Transverse colon (tissue), 4 donors: ENCODE data around the gene DHCR7.

Experiments
- EP300 ChIP-seq: sonication (generic); formaldehyde crosslinking; IDR thresholded peaks from one replicate; pipeline ENCODE4 v1.6.1; 2017; ENCODE audit warnings: antibody characterized with exemption, low read depth
- POLR2A ChIP-seq: fragments of 450-650 bp; IDR thresholded peaks from one replicate; pipeline ENCODE4 v1.6.1; 2016; ENCODE audit warnings: antibody characterized with exemption, mild to moderate bottlenecking, moderate library complexity
- POLR2AphosphoS5 ChIP-seq, 3 donors: sonication (generic); formaldehyde crosslinking; IDR thresholded peaks; one replicate each; pipeline ENCODE4 v1.6.1; 2016; ENCODE audit warnings: antibody characterized with exemption in 3 of 3
- TF ChIP-seq, protein P1 (sequence below), 5 experiments: fragments of 200-600 bp in 3 of 5; fragments of 450-650 bp in 2 of 5; sonication (generic) in 3 of 5; IDR thresholded peaks; 1 replicate in 2 of 5; 2 replicates in 3 of 5; pipeline ENCODE4 v1.5.1; 2016 to 2017; ENCODE audit warnings: antibody characterized with exemption in 5 of 5, inconsistent platforms in 3 of 5, mild to moderate bottlenecking in 2 of 5, moderate library complexity in 1 of 5

DNA sequence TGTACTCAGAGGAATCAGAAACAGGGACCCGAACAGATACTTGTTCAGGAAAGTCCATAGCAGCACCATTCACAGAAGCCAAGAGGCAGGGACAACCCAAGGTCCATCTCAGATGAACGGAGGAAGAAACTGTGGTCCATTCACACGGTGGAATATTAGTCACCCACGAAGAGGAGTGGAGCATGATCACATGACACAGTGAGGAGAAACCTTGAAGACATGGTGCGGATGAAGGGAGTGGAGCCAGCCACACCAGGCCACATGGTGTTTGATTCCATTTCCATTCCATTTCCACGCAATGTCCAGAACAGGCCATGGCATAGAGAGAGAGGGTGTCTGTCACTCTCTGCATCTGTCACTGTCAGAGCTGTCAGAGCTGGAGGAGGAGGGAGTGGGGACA, 35.5 kb upstream of the DHCR7 start:
- TF ChIP-seq, protein P1, sequence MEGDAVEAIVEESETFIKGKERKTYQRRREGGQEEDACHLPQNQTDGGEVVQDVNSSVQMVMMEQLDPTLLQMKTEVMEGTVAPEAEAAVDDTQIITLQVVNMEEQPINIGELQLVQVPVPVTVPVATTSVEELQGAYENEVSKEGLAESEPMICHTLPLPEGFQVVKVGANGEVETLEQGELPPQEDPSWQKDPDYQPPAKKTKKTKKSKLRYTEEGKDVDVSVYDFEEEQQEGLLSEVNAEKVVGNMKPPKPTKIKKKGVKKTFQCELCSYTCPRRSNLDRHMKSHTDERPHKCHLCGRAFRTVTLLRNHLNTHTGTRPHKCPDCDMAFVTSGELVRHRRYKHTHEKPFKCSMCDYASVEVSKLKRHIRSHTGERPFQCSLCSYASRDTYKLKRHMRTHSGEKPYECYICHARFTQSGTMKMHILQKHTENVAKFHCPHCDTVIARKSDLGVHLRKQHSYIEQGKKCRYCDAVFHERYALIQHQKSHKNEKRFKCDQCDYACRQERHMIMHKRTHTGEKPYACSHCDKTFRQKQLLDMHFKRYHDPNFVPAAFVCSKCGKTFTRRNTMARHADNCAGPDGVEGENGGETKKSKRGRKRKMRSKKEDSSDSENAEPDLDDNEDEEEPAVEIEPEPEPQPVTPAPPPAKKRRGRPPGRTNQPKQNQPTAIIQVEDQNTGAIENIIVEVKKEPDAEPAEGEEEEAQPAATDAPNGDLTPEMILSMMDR (IDR thresholded peaks at IDR 0.05): no peak
- no peak for TF ChIP-seq POLR2A
- TF ChIP-seq EP300: no peak
- TF ChIP-seq POLR2AphosphoS5 (IDR thresholded peaks at IDR 0.05): no peak
